Upper lobe of left lung (tissue), 6 donors: ENCODE results near the gene SLCO4A1. TPM values are rescaled to one million over a fixed set of nuclear protein-coding genes. Genes with fewer than 3 reads are reported as not detected.

Source experiments
- total RNA-seq, 6 donors: library from RNA; depleted of rRNA in 4 of 6; stranded (reverse); fragments of >200 nt in 4 of 6; gene quantifications; one replicate each; pipeline versions ENCODE4 v1.1.0 to v1.2.1, GENCODE V29; 2016 to 2021
- donor health status: DM: no; HTN: no; CAD: no; lungs with moderate emphysema.
- donor health status: DM: no; HTN: yes; CAD: no; lungs with severe emphysema.

The SLCO4A1 gene
- total RNA-seq, 6 donors from 2014 or later = 39.9 to 86.7 (median 49.1) TPM

Other genes with a start within 250 kb of the SLCO4A1 start
- 1 to 10 TPM; 2.2 to 5.2 (median 4.0) TPM for gene CABLES2, start 235.2 kb upstream of the SLCO4A1 start, total RNA-seq
- 1 to 10 TPM in 4 of 6 donors, under 1 TPM in 1, not detected in 1; 0.51 to 6.3 (median 1.9) TPM for gene RBBP8NL, start 215.0 kb upstream of the SLCO4A1 start, total RNA-seq
- gene GATA5, start 166.5 kb upstream of the SLCO4A1 start, total RNA-seq = 10 to 100 TPM in 1 of 6 donors, 1 to 10 TPM in 4, under 1 TPM in 1; 0.98 to 10.5 (median 2.2) TPM
- gene NTSR1, start 66.3 kb downstream of the SLCO4A1 start, total RNA-seq = 1 to 10 TPM in 1 of 6 donors, under 1 TPM in 4, not detected in 1; 0.20 to 1.4 (median 0.26) TPM
- gene MRGBP, start 154.0 kb downstream of the SLCO4A1 start, total RNA-seq = 10 to 100 TPM in 2 of 6 donors, 1 to 10 TPM in 4; 6.4 to 22.0 (median 8.5) TPM
- gene OGFR, start 162.3 kb downstream of the SLCO4A1 start, total RNA-seq = 100 to 1,000 TPM in 2 of 6 donors, 10 to 100 TPM in 4; 63.8 to 166 (median 74.9) TPM
- gene COL9A3, start 174.5 kb downstream of the SLCO4A1 start, total RNA-seq = 1 to 10 TPM in 4 of 6 donors, under 1 TPM in 1, not detected in 1; 0.57 to 8.4 (median 2.1) TPM
- gene TCFL5, start 219.3 kb downstream of the SLCO4A1 start, total RNA-seq = 1 to 10 TPM; 2.1 to 9.6 (median 7.1) TPM